GM19239 (cell line): ENCODE measurements around the gene ZNF668.

Source experiments
- DNase-seq: peaks from one replicate; pipeline ENCODE4 v3.0.0; 2011; ENCODE audit warnings: low spot score; ENCODE audit not compliant: insufficient read length
- FAIRE-seq: peaks from 2 replicates; lab custom pipeline; 2011; peaks lifted over from hg19 to GRCh38; lab: Jason Lieb, UNC

ZNF668 gene

DNA sequence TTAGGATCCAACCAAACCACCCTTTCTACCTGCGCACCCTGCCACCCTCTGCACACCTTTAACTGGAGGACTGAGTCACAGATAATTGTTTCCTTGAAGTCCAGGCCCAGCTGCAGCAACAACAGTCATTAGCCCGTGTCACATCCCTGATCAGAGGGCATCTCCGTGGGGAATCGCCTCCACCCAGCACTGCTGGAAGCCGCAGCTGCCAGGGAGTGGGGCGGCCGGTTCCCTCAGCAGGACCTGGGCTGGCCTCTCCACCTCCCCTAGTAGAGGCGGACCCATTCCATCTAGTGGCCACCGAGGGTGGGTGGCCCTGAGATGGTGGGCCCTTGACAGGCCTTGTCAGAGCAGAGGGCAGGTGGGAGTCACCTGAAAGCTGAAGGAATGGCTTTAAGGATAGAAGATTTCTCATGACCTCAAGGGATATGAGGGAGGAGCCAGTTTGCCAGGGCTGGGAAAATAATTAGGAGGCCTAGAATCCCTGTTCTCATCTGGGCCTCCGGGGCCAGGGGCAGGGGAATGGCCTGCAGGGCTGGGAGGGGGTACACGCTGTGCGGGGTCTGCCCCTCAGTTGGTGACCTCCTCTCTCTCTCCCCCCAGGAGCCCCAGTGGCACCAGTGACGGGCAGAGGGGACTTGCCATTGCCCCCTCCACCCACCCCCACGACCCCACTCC, 8.5 kb upstream of the ZNF668 start:
- no peak for DNase-seq
- FAIRE-seq: no peak

- FAIRE-seq: no peak
Observed at GRCh38 chr16:31081428-31082351, 7.7 kb upstream of the ZNF668 start.

GRCh38 chr16:31080756-31081419, 6.8 kb upstream of the ZNF668 start:
- FAIRE-seq (no peak), DNase-seq (no peak)

More at GRCh38 chr16:31081428-31082351, 7.7 kb upstream of the ZNF668 start:
- DNase-seq: no peak

DNA sequence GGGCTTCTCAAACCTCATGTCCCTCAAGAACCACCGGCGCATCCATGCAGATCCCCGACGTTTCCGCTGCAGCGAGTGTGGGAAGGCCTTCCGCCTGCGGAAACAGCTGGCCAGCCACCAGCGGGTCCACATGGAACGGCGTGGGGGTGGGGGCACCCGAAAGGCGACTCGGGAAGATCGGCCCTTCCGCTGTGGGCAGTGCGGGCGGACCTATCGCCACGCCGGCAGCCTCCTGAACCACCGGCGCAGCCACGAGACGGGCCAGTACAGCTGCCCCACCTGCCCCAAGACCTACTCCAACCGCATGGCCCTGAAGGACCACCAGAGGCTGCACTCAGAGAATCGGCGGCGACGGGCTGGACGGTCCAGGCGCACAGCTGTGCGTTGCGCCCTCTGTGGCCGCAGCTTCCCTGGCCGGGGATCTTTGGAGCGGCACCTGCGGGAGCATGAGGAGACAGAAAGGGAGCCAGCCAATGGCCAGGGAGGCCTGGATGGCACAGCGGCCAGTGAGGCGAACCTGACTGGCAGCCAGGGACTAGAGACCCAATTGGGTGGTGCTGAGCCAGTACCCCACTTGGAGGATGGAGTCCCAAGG, 6.1 kb upstream of the ZNF668 start:
- FAIRE-seq (no peak), DNase-seq (no peak)

DNA sequence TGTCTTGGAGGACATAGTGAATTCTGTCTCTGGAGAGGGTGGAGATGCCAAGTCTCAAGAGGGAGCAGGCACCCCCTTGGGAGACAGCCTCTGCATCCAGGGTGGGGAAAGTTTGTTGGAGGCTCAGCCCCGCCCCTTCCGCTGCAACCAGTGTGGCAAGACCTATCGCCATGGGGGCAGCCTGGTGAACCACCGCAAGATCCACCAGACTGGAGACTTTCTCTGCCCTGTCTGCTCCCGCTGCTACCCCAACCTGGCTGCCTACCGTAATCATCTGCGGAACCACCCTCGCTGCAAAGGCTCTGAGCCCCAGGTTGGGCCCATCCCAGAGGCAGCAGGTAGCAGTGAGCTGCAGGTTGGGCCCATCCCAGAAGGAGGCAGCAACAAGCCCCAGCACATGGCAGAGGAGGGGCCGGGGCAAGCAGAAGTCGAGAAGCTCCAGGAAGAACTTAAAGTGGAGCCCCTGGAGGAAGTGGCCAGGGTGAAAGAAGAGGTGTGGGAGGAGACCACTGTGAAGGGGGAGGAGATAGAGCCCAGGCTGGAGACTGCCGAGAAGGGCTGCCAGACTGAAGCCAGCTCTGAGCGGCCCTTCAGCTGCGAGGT, 5.4 kb upstream of the ZNF668 start:
- FAIRE-seq: no peak
- no peak for DNase-seq

DNA sequence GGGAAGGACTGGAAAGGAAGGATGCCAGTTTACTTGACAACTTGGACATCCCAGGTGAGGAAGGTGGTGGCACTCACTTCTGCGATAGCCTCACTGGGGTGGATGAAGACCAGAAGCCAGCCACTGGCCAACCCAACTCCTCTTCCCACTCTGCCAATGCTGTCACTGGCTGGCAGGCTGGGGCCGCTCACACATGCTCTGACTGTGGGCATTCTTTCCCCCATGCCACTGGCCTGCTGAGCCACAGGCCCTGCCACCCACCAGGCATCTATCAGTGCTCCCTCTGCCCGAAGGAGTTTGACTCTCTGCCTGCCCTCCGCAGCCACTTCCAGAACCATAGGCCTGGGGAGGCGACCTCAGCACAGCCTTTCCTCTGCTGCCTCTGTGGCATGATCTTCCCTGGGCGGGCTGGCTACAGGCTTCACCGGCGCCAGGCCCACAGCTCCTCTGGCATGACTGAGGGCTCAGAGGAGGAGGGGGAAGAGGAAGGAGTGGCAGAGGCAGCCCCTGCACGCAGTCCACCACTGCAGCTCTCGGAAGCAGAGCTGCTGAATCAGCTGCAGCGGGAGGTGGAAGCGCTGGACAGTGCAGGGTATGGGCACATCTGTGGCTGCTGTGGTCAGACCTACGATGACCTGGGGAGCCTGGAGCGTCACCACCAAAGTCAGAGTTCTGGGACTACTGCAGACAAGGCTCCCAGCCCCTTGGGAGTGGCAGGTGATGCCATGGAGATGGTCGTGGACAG, 4.7 kb upstream of the ZNF668 start:
- DNase-seq (no peak), FAIRE-seq (no peak)

DNA sequence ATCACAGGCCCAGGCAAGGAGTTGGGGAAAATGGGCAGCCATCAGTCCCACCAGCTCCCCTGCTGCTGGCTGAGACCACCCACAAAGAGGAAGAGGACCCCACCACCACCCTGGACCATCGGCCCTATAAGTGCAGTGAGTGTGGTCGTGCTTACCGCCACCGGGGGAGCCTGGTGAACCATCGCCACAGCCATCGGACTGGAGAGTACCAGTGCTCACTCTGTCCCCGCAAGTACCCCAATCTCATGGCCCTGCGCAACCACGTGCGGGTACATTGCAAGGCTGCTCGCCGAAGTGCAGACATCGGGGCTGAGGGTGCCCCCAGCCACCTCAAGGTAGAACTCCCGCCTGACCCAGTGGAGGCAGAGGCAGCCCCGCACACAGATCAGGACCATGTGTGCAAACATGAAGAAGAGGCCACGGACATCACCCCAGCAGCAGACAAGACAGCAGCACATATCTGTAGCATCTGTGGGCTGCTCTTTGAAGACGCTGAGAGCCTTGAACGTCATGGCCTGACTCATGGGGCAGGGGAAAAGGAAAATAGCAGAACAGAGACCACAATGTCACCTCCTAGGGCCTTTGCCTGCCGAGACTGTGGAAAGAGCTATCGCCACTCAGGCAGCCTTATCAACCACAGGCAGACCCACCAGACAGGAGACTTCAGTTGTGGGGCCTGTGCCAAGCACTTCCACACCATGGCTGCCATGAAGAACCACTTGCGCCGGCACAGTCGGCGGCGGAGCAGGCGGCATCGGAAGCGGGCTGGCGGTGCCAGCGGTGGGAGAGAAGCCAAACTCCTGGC, 3.8 kb upstream of the ZNF668 start:
- DNase-seq (no peak), FAIRE-seq (no peak)

DNA sequence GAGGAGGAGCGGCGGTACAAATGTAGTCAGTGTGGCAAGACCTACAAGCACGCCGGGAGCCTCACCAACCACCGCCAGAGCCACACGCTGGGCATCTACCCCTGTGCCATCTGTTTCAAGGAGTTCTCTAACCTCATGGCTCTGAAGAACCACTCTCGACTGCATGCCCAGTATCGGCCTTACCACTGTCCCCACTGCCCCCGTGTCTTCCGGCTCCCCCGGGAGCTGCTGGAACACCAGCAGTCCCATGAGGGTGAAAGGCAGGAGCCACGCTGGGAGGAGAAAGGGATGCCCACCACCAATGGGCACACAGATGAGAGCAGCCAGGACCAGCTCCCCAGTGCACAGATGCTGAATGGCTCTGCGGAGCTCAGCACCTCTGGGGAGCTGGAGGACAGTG, 3.0 kb upstream of the ZNF668 start:
- FAIRE-seq: no peak
- DNase-seq: no peak

DNA sequence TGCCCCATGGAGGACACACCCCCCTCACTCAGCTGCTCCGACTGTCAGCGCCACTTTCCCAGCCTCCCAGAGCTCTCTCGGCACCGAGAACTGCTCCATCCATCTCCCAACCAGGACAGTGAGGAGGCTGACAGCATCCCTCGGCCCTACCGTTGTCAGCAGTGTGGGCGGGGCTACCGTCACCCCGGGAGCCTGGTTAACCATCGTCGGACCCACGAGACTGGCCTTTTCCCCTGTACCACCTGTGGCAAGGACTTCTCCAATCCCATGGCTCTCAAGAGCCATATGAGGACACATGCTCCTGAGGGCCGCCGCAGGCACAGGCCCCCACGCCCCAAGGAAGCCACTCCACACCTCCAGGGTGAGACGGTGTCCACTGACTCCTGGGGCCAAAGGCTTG, 2.3 kb upstream of the ZNF668 start:
- DNase-seq: no peak
- no peak for FAIRE-seq

DNA sequence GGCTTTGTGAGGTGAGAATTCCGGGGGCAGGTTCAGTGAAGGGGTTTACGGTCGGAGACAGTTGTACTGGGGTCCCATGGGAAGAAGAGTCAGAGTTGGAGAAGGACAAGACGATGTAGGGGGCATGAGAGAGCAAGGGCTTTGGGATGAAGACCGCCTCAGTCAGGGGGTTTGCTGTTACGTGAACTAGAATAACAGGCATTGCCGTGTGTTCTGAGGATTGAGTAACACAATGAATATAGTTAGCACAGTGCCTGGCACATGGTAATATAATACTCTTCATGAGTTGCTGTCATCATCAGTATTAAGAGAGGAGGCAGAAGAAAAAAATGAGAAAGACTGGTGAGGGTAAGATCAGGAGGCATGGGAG, 759 bp upstream of the ZNF668 start:
- no peak for DNase-seq
- no peak for FAIRE-seq

DNA sequence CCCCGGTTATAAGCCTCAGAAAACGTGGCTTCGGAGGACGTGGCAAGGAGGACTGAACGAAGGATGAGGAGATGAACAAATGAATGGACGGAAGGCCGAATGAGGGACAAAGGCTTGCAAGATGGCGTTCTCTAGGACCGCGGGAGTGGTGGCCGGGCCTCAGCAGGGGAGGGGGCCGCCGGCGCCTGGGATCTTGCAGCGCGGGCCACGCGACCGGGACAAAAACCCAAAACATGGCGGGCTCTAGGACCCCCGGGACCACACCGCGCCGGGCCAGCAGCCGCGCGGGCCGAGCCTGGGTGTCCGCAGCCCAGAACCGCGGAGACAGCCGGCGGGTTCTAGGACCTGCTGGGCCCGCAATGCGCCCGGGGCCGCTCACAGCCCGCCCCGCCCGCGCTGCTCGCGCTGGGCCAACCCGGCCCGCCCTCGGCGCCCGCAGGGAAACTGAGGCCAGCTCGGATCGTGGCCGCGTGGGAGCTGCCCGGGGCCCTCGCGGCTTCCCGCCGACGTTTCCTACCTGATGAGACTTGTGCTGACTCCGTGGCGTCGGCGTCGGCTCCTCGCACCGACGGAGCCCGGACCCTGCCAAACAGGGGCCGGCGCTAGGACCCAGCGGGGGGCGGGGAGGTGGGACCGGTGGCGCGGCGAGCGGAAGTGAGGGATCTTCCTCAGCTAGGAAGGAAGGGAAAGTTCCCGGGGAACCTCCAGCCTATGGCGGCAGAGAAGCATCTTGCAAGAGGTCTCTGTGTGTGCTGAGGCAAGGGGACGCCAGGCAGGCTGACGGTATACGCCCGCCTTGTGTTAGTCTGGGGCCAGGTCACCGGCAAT, 684 bp downstream of the ZNF668 start:
- DNase-seq: peak; percentile 77
- no peak for FAIRE-seq

- peak; percentile 81 for FAIRE-seq
- peak; percentile 42 for DNase-seq
Observed at GRCh38 chr16:31072540-31073141, 1.4 kb downstream of the ZNF668 start.

- DNase-seq (no peak), FAIRE-seq (no peak)
Observed at GRCh38 chr16:31071861-31072260, 2.2 kb downstream of the ZNF668 start.

GRCh38 chr16:31067342-31067741, 6.7 kb downstream of the ZNF668 start:
- FAIRE-seq (no peak), DNase-seq (no peak)

GRCh38 chr16:31064882-31065461, 9.1 kb downstream of the ZNF668 start:
- FAIRE-seq: no peak
- no peak for DNase-seq

DNA sequence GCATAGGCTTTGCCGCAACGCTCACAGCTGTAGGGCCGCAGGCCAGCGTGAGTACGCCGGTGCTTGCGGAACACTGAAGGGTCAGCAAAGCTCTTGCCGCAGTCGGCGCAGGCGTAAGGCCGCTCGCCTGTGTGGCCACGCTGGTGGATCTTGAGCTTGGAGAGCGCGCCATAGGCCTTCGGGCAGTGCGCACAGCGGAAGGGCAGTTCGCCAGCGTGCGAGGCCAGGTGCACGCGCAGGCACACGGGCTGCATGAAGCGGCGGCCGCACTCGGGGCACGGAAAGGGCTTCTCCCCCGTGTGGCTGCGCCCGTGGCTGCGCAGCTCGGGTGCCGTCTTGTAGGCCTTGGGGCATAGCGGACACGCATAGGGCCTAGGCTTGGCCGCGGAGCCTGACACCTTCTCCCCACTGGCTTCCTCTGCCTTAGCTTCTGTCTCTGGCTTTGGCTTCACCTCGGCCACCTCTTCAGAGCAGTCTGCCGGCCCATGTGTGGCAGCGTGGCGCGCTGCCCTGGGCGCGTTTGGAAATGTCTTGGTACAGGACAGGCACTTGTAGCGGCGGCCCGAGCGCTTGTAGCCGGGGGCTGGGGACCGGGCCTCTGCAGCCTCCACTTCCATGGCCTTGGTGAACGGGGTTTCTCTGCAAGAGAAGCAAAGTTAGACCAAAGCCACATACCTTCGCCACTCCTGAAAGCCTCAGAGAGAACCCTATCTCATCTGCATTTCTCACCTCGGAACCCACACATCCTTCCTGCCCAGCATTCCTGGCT, 10.0 kb downstream of the ZNF668 start:
- FAIRE-seq: no peak
- no peak for DNase-seq

DNA sequence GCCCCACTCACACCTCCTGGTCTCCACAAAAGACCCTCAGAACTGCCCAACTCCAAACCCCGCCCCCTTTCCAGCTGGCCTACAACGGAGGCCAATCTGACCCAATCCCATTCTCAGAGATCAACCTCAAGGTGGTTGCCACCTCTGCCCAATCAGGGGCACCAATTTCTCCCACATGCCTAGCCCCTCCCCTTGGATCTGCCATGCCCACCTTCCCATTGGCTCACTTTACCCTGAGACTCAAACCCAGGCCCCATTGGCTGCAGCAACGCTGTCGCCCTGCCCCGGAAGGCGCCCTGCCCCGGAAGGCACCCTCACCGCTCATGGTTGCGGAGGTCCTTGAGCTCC, 10.6 kb downstream of the ZNF668 start:
- FAIRE-seq: no peak
- DNase-seq: no peak
